Fibroblast of lung (primary cell): Measurements from ENCODE around the gene SLC41A1. TPM values are rescaled to one million over a fixed set of nuclear protein-coding genes. Genes with fewer than 3 reads are reported as not detected.

Source experiments
- DNase-seq, 2 donors: peaks; one replicate each; pipeline versions ENCODE4 v3.0.0 to v3.0.0-alpha.2; 2010; ENCODE audit warnings: low read depth in 2 of 2
- H2AFZ ChIP-seq: 2 replicates; pipeline ENCODE4 v1.5.1; 2012; ENCODE audit warnings: low read length, control low read depth, inconsistent platforms
- H3K27ac ChIP-seq: 2 replicates; pipeline ENCODE4 v1.5.1; 2011; ENCODE audit warnings: low read length, control low read depth; ENCODE audit not compliant: insufficient read depth
- H3K27me3 ChIP-seq: 2 replicates; pipeline ENCODE4 v1.5.1; 2011; ENCODE audit warnings: mild to moderate bottlenecking, low read length; ENCODE audit not compliant: control insufficient read depth, insufficient read depth
- H3K36me3 ChIP-seq: 2 replicates; pipeline ENCODE4 v1.5.1; 2011; ENCODE audit warnings: low read length; ENCODE audit not compliant: control insufficient read depth, insufficient read depth
- H3K4me1 ChIP-seq: 2 replicates; pipeline ENCODE4 v1.5.1; 2011; ENCODE audit warnings: low read length; ENCODE audit not compliant: control insufficient read depth, insufficient read depth; ENCODE audit errors: extremely low read depth
- H3K4me2 ChIP-seq: 2 replicates; pipeline ENCODE4 v1.5.1; 2011; ENCODE audit warnings: low read length, control low read depth; ENCODE audit not compliant: insufficient read depth; ENCODE audit errors: extremely low read depth
- H3K4me3 ChIP-seq, 4 experiments: fragments of 200-600 bp in 1 of 4; sonication (generic) in 1 of 4; replicated peaks in 1 of 4; 2 replicates each; pipeline ENCODE4 v1.5.1; 2011 to 2016; ENCODE audit warnings: low read length in 4 of 4, low read depth in 3 of 4, mild to moderate bottlenecking in 3 of 4, control low read depth in 2 of 4, inconsistent platforms in 1 of 4, mixed read lengths in 1 of 4; ENCODE audit not compliant: insufficient read depth in 1 of 4; ENCODE audit errors: control extremely low read depth in 1 of 4
- H3K79me2 ChIP-seq: 2 replicates; pipeline ENCODE4 v1.5.1; 2012; ENCODE audit warnings: mild to moderate bottlenecking, low read length, inconsistent platforms; ENCODE audit not compliant: control insufficient read depth, insufficient read depth
- H3K9ac ChIP-seq: 2 replicates; pipeline ENCODE4 v1.5.1; 2011; ENCODE audit warnings: mild to moderate bottlenecking, low read length, control low read depth; ENCODE audit not compliant: insufficient read depth
- H3K9me3 ChIP-seq: 2 replicates; pipeline ENCODE4 v1.5.1; 2012; ENCODE audit warnings: low read depth, low read length; ENCODE audit not compliant: control insufficient read depth, insufficient read depth
- H4K20me1 ChIP-seq: 2 replicates; pipeline ENCODE4 v1.5.1; 2011; ENCODE audit warnings: low read length; ENCODE audit not compliant: control insufficient read depth, insufficient read depth; ENCODE audit errors: extremely low read depth
- EZH2 ChIP-seq: IDR thresholded peaks from 2 replicates; pipeline ENCODE4 v1.5.1; 2012; ENCODE audit warnings: low read length, control low read depth, mild to moderate bottlenecking; ENCODE audit errors: missing control alignments
- polyA plus RNA-seq, 2 donors: library from polyadenylated mRNA; depleted of rRNA in 1 of 2; stranded (reverse) in 1 of 2; unstranded in 1 of 2; fragments of >200 nt; gene quantifications; 2 replicates each; pipeline ENCODE4 v1.2.1, GENCODE V29; 2011 to 2012; ENCODE audit warnings: missing spikeins in 1 of 2
- total RNA-seq: library from RNA; depleted of rRNA; stranded (reverse); fragments of >200 nt; gene quantifications from 2 replicates; pipeline ENCODE4 v1.2.1, GENCODE V29; 2014
- TF ChIP-seq, protein P1 (sequence below), 2 donors: IDR thresholded peaks in 1 of 2; conservative IDR thresholded peaks in 1 of 2; 1 replicate in 1 of 2; 2 replicates in 1 of 2; pipeline ENCODE4 v1.5.1; 2011 to 2012; ENCODE audit warnings: low read length in 2 of 2, control low read depth in 1 of 2, inconsistent platforms in 1 of 2, low read depth in 1 of 2, mild to moderate bottlenecking in 1 of 2

Gene SLC41A1
- total and polyA plus RNA-seq, 2 donors (not counting 1 experiment from before 2014, with no cell fraction given): 24.6 to 28.9 TPM

DNA sequence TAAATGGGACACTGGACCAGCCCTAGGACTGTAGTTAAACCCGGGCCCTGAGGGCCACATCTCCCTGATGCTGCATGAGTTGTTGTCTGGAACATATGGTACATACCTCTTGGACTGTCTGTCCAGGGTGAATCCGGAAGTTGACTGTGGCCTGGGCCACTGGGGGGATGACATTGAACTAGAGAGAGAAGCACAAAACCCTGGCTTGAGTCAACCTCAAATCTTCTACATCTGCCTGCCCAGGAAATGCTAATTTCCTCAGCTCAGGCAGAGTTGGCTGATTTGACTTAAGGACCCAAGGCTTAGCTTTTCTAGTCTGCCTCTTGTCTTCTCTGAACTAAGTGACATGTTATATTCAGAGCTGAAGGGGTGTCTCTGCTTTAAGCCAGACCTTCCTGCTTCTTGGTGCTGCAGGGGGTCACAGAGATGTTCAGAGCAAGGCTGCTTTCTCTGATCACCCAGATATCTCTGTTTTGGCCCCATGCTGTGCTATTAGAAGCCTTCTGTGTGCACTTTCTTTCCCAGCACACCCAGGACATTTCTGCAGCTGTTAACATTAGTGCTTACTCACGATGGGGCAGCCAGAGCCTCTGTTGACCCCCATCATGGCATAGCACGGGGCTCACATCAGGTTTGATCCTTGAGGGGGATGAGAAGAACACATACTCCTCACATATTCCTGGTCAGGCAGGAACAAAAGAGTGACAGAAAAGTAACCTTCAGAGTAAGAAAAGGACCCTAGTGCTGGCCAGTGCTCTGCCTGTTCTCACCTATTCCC lies 27.3 kb upstream of the SLC41A1 start:
- Histone ChIP-seq H2AFZ (no peak overlapping the region), H3K4me1 (no peaks in the 10 kb centered on the region), H3K79me2 (no peaks in the 10 kb centered on the region), H3K9me3 (no peaks in the 10 kb centered on the region), H4K20me1 (no peaks in the 10 kb centered on the region), H3K9ac (no peak overlapping the region), H3K4me3 (no peak overlapping the region), H3K4me2 (no peak overlapping the region), H3K36me3 (no peaks in the 10 kb centered on the region), H3K27me3 (peaks cover 2% of the 10 kb centered on the region), H3K27ac (no peak overlapping the region)
- DNase-seq: no peak
- no peak for TF ChIP-seq EZH2
- TF ChIP-seq, protein P1, sequence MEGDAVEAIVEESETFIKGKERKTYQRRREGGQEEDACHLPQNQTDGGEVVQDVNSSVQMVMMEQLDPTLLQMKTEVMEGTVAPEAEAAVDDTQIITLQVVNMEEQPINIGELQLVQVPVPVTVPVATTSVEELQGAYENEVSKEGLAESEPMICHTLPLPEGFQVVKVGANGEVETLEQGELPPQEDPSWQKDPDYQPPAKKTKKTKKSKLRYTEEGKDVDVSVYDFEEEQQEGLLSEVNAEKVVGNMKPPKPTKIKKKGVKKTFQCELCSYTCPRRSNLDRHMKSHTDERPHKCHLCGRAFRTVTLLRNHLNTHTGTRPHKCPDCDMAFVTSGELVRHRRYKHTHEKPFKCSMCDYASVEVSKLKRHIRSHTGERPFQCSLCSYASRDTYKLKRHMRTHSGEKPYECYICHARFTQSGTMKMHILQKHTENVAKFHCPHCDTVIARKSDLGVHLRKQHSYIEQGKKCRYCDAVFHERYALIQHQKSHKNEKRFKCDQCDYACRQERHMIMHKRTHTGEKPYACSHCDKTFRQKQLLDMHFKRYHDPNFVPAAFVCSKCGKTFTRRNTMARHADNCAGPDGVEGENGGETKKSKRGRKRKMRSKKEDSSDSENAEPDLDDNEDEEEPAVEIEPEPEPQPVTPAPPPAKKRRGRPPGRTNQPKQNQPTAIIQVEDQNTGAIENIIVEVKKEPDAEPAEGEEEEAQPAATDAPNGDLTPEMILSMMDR (conservative IDR thresholded peaks at IDR 0.05 in 1 of 2, IDR thresholded peaks at IDR 0.05 in 1 of 2; ENCODE audit: low read depth in 1 of 2, low read length in 2 of 2): no peak

DNA sequence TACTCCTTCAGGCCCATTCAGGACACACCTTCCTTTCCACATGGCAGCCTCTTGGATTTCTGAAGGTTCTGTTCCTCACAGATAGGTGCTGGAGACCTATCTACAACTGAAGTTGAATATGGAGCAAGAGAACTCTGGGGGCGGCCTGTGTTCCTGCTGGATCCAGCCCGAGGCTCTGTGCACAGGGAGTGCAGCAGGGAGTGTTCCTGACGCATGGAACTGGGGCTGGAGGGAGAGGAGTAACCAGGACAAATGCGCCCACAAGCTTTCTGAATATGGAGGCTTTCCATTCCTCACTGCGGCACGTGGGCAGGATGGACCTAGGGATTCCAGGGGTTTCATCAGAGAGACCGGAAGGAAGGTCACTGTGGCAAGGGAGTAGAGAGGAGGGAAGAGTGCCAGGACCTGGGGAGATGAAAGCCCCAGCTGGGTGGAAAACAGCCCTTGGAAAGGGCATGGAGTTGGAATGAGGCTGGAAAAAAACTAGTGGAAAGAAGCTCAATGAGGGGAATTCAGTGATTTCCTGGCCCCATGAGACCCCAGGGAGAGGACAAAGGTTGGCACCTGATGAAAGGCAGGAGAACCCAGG lies 24.5 kb upstream of the SLC41A1 start:
- H3K9me3 ChIP-seq: no peaks in the 10 kb centered on the region
- H3K9ac ChIP-seq: no peak overlapping the region
- DNase-seq: no peak
- TF ChIP-seq EZH2: no peak
- TF ChIP-seq, protein P1 (conservative IDR thresholded peaks at IDR 0.05 in 1 of 2, IDR thresholded peaks at IDR 0.05 in 1 of 2; ENCODE audit: low read depth in 1 of 2, low read length in 2 of 2): no peak
- H3K27me3 ChIP-seq: peaks cover 2% of the 10 kb centered on the region
- H3K27ac ChIP-seq: no peak overlapping the region
- no peaks in the 10 kb centered on the region for H3K36me3 ChIP-seq
- no peaks in the 10 kb centered on the region for H4K20me1 ChIP-seq
- H2AFZ ChIP-seq: no peak overlapping the region
- H3K4me2 ChIP-seq: no peak overlapping the region
- no peak overlapping the region for H3K4me3 ChIP-seq
- no peaks in the 10 kb centered on the region for H3K79me2 ChIP-seq
- no peaks in the 10 kb centered on the region for H3K4me1 ChIP-seq

DNA sequence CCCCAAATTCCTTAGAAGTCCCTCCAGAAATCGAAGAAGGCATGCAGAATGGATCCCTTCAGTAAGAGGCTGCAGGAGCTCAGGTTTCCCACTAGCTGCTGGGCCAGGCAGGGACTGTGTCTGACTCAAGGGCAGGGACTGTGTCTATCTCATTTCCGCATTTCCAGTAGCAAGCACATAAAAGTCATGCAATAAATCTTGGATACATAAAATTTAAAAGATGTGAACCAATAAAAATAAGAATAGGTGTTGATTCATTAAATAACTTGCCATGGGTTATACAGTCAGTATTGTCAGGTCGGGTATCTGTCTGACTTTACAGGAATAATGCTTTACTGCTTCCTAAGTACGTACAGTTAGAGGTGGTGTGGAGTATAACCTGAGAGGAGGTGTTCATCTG lies 21.8 kb upstream of the SLC41A1 start:
- no peak overlapping the region for H3K27ac ChIP-seq
- no peak for DNase-seq
- TF ChIP-seq, protein P1 (conservative IDR thresholded peaks at IDR 0.05 in 1 of 2, IDR thresholded peaks at IDR 0.05 in 1 of 2; ENCODE audit: low read depth in 1 of 2, low read length in 2 of 2): no peak
- TF ChIP-seq EZH2: no peak

More for the DNA sequence above, 21.8 kb upstream of the SLC41A1 start:
- no peak overlapping the region for H2AFZ ChIP-seq
- no peaks in the 10 kb centered on the region for H3K27me3 ChIP-seq
- no peaks in the 10 kb centered on the region for H3K9me3 ChIP-seq
- no peaks in the 10 kb centered on the region for H3K79me2 ChIP-seq
- H4K20me1 ChIP-seq: no peaks in the 10 kb centered on the region
- no peak overlapping the region for H3K4me3 ChIP-seq
- no peak overlapping the region for H3K4me2 ChIP-seq
- no peak overlapping the region for H3K9ac ChIP-seq
- H3K36me3 ChIP-seq: no peaks in the 10 kb centered on the region
- H3K4me1 ChIP-seq: no peaks in the 10 kb centered on the region
